ENCODE results near the gene FAAP24.

- TF ChIP-seq EP300 (IDR thresholded peaks at IDR 0.05) (no peak), POLR2AphosphoS5 (IDR thresholded peaks at IDR 0.05) (no peak), CTCF (IDR thresholded peaks at IDR 0.05) (no peak), POLR2A (IDR thresholded peaks at IDR 0.05) (no peak)
Observed at GRCh38 chr19:33008738-33009137, 36.7 kb downstream of the FAAP24 start.
